DMS114 treated with DMSO at 0.1 percent for 48 hours (cell line): Measurements from ENCODE around the gene MTAP.

Experiments
- DNase-seq: peaks from one replicate; lab custom pipeline; 2025; ENCODE audit not compliant: unreplicated experiment; lab: John Stamatoyannopoulos, UW

The MTAP gene

GRCh38 chr9:21804331-21804730 lies 1.9 kb downstream of the MTAP start:
- DNase-seq: no peak

- DNase-seq: no peak
These were observed 2.4 kb downstream of the MTAP start for GRCh38 chr9:21804791-21805190.

GRCh38 chr9:21806644-21807043 lies 4.2 kb downstream of the MTAP start:
- no peak for DNase-seq

- DNase-seq: no peak
These were observed 8.0 kb downstream of the MTAP start for GRCh38 chr9:21810388-21810787.

GRCh38 chr9:21810881-21811280 lies 8.4 kb downstream of the MTAP start:
- DNase-seq: no peak

- no peak for DNase-seq
These were observed 9.5 kb downstream of the MTAP start for GRCh38 chr9:21811914-21812313.

GRCh38 chr9:21812415-21812814 lies 10.0 kb downstream of the MTAP start:
- no peak for DNase-seq

GRCh38 chr9:21812946-21813568 lies 10.6 kb downstream of the MTAP start:
- DNase-seq: peak; percentile 38

GRCh38 chr9:21813575-21814473 lies 11.4 kb downstream of the MTAP start:
- DNase-seq: peak; percentile 55

- DNase-seq: no peak
These were observed 13.2 kb downstream of the MTAP start for GRCh38 chr9:21815643-21816042.

- DNase-seq: no peak
These were observed 14.7 kb downstream of the MTAP start for GRCh38 chr9:21817176-21817575.

- DNase-seq: no peak
These were observed 23.2 kb downstream of the MTAP start for GRCh38 chr9:21825637-21826036.

GRCh38 chr9:21828853-21829410 lies 26.5 kb downstream of the MTAP start:
- no peak for DNase-seq

GRCh38 chr9:21830589-21830988 lies 28.2 kb downstream of the MTAP start:
- DNase-seq: no peak

GRCh38 chr9:21831841-21832509 lies 29.5 kb downstream of the MTAP start:
- DNase-seq: no peak

GRCh38 chr9:21833090-21833801 lies 30.8 kb downstream of the MTAP start:
- DNase-seq: no peak

- no peak for DNase-seq
These were observed 32.7 kb downstream of the MTAP start for GRCh38 chr9:21835121-21835520.

- no peak for DNase-seq
These were observed 34.2 kb downstream of the MTAP start for GRCh38 chr9:21836437-21837161.

GRCh38 chr9:21837501-21837900 lies 35.1 kb downstream of the MTAP start:
- no peak for DNase-seq

GRCh38 chr9:21840647-21841046 lies 38.2 kb downstream of the MTAP start:
- no peak for DNase-seq
